IPS DF 4.7 (cell line): ENCODE measurements around the gene KIR3DL3.
"Not testable (repeated sequence)": the region's sequence is repeated elsewhere in the genome, so short reads cannot be mapped to it uniquely, and the experiment has no call there.

Experiments used
- DNase-seq: peaks from one replicate; pipeline ENCODE4 v3.0.0-alpha.2; 2013; ENCODE audit warnings: low spot score; ENCODE audit errors: extremely low read depth

Gene KIR3DL3

GRCh38 chr19:54724142-54724541 lies at the start of gene KIR3DL3:
Gene KIR3DL3 (plus strand): TSS chr19:54724442. CDS start chr19:54724497, 55 bp downstream.
- no peak for DNase-seq

- not testable (repeated sequence) for DNase-seq
These were observed 47.9 kb upstream of the KIR3DL3 start for GRCh38 chr19:54676210-54676834.

GRCh38 chr19:54677217-54677616 lies 47.0 kb upstream of the KIR3DL3 start:
- DNase-seq: no peak

GRCh38 chr19:54681596-54681995 lies 42.6 kb upstream of the KIR3DL3 start:
- DNase-seq: not testable (repeated sequence)

- no peak for DNase-seq
These were observed 41.9 kb upstream of the KIR3DL3 start for GRCh38 chr19:54682306-54682856.

GRCh38 chr19:54684527-54684926 lies 39.7 kb upstream of the KIR3DL3 start:
- DNase-seq: no peak

GRCh38 chr19:54691582-54692297 lies 32.5 kb upstream of the KIR3DL3 start:
- no peak for DNase-seq

GRCh38 chr19:54692298-54692615 lies 32.0 kb upstream of the KIR3DL3 start:
- no peak for DNase-seq

GRCh38 chr19:54694648-54695047 lies 29.6 kb upstream of the KIR3DL3 start:
- no peak for DNase-seq

GRCh38 chr19:54696117-54696548 lies 28.1 kb upstream of the KIR3DL3 start:
- DNase-seq: no peak

- DNase-seq: no peak
These were observed 27.5 kb upstream of the KIR3DL3 start for GRCh38 chr19:54696766-54697165.

- not testable (repeated sequence) for DNase-seq
These were observed 26.5 kb upstream of the KIR3DL3 start for GRCh38 chr19:54697716-54698115.

- DNase-seq: no peak
These were observed 19.3 kb upstream of the KIR3DL3 start for GRCh38 chr19:54704928-54705327.

- no peak for DNase-seq
These were observed 16.3 kb upstream of the KIR3DL3 start for GRCh38 chr19:54707962-54708361.

GRCh38 chr19:54708781-54709180 lies 15.5 kb upstream of the KIR3DL3 start:
- DNase-seq: no peak

- no peak for DNase-seq
These were observed 14.9 kb upstream of the KIR3DL3 start for GRCh38 chr19:54709212-54709948.

GRCh38 chr19:54709956-54710355 lies 14.3 kb upstream of the KIR3DL3 start:
- not testable (repeated sequence) for DNase-seq

- no peak for DNase-seq
These were observed 402 bp downstream of the KIR3DL3 start for GRCh38 chr19:54724644-54725043.

GRCh38 chr19:54725321-54725720 lies 1.1 kb downstream of the KIR3DL3 start:
- no peak for DNase-seq

GRCh38 chr19:54727562-54727961 lies 3.3 kb downstream of the KIR3DL3 start:
- DNase-seq: no peak

GRCh38 chr19:54728167-54728566 lies 3.9 kb downstream of the KIR3DL3 start:
- no peak for DNase-seq
